Right kidney (tissue), 9 donors: ENCODE results near the gene AKIP1.
"Not testable (repeated sequence)": the region's sequence is repeated elsewhere in the genome, so short reads cannot be mapped to it uniquely, and the experiment has no call there.

Source experiments
- DNase-seq: peaks from one replicate; pipeline ENCODE4 v3.0.0-alpha.2; 2016
- long read RNA-seq, 8 donors: transcript quantifications; one replicate each; lab custom pipeline, GENCODE V29; 2026

Gene AKIP1
- long read RNA-seq, donor 1, transcript AKIP1-204 (4 exons, 1,084 nt): major isoform, 8 of 15 reads
- long read RNA-seq, donor 1, partial matches to known transcripts: 0 of 15 reads
- long read RNA-seq, donor 1, other reads (novel, unspliced or antisense): 0 of 15 reads
- long read RNA-seq, donor 2, partial matches to known transcripts: 0 of 3 reads
- long read RNA-seq, donor 2, other reads (novel, unspliced or antisense): 0 of 3 reads
- long read RNA-seq, donor 3, partial matches to known transcripts: 0 of 3 reads
- long read RNA-seq, donor 3, other reads (novel, unspliced or antisense): 0 of 3 reads
- long read RNA-seq, donor 4, transcript AKIP1-204 (4 exons, 1,084 nt): major isoform, 6 of 8 reads
- long read RNA-seq, donor 4, partial matches to known transcripts: 0 of 8 reads
- long read RNA-seq, donor 4, other reads (novel, unspliced or antisense): 0 of 8 reads
- long read RNA-seq, donor 5, partial matches to known transcripts: 0 of 9 reads
- long read RNA-seq, donor 5, other reads (novel, unspliced or antisense): 0 of 9 reads
- long read RNA-seq, donor 6, partial matches to known transcripts: 0 of 10 reads
- long read RNA-seq, donor 6, other reads (novel, unspliced or antisense): 0 of 10 reads
- long read RNA-seq, donor 7, transcript AKIP1-204 (4 exons, 1,084 nt): major isoform, 9 of 14 reads
- long read RNA-seq, donor 7, partial matches to known transcripts: 0 of 14 reads
- long read RNA-seq, donor 7, other reads (novel, unspliced or antisense): 0 of 14 reads
- long read RNA-seq, donor 8, transcript AKIP1-204 (4 exons, 1,084 nt): major isoform, 6 of 10 reads
- long read RNA-seq, donor 8, partial matches to known transcripts: 0 of 10 reads
- long read RNA-seq, donor 8, other reads (novel, unspliced or antisense): 0 of 10 reads

DNA sequence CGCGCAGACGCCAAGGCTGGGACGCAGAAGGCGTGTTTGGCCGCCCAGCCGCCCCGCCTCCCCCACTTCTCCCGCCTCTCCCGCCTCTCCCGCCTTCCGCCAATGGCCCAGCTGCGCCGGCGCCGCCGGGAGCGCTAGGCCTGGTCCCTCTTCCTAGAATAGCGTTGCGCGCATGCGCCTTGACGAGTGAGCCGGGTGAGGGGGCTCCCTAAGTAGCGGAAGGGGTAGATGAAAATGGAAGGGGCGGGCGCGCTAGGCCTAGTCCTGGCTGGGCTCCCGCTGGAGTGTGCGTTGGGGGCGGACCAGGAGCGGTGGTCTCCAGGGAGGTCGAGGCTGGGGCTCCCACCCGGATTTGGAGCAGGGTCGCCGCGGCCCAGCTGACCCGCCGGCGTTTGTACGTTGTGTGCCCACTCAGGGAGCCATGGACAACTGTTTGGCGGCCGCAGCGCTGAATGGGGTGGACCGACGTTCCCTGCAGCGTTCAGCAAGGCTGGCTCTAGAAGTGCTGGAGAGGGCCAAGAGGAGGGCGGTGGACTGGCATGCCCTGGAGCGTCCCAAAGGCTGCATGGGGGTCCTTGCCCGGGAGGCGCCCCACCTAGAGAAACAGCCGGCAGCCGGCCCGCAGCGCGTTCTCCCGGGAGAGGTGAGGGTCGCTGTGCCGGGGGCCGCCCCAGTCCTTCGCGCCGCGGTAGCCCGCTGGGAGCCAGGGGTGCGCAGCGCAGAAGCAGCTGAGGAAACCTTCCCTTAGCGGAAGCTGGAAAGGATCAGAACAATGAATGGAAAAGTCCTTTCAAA is at the start of gene AKIP1:
Gene AKIP1, plus strand, starts transcription at position 161 of the 795 bp plus-strand sequence. Its CDS starts 261 bp downstream, at position 422.
- DNase-seq: peak; percentile 98

GRCh38 chr11:8863838-8864237 is 47.2 kb upstream of the AKIP1 start:
- DNase-seq: no peak

- no peak for DNase-seq
These were observed 45.7 kb upstream of the AKIP1 start for GRCh38 chr11:8865304-8865703.

GRCh38 chr11:8867035-8867434 is 44.0 kb upstream of the AKIP1 start:
- DNase-seq: no peak

- DNase-seq: no peak
These were observed 42.9 kb upstream of the AKIP1 start for GRCh38 chr11:8867931-8868631.

DNA sequence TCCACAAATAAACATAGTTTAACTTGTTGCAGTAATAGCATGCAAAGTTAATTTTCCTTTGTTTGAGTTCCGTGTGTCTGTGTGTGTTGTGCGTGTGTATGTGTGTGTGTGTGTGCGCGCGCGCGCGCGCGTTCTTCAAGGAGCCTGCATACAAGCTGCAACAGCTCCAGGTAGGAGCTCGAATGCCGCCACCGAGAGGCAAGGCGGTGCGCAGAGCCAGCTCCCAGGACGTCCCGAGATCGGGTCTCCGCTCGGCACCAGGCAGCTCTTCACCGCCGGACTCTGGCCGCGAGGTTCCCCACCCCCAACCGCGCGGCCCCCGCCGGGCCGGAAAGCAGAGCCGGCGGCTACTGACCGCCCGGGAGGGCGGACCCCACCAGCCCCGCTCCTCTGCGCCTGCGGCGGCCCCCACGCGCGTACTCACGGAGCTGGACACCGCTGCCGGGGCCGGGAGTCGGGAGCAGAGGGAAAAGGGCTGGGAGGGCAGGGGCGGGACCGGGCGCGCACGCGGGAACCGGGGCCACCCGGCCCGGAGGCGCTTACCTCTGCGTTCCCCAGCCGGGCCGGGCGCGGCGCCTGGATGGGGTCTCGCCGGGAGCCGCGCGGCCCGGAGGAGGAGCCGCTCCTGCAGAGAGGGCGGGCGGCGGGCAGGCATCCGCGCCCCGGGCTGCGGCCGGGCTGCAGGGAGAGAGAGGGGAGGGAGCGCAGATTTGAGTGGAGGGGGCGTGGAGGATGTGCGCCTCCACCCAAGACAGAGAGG is 40.4 kb upstream of the AKIP1 start:
- DNase-seq: peak; percentile 94

- peak; percentile 82 for DNase-seq
These were observed 39.7 kb upstream of the AKIP1 start for GRCh38 chr11:8871171-8871775.

- DNase-seq: no peak
These were observed 39.0 kb upstream of the AKIP1 start for GRCh38 chr11:8871962-8872361.

- no peak for DNase-seq
These were observed 37.1 kb upstream of the AKIP1 start for GRCh38 chr11:8873741-8874405.

GRCh38 chr11:8878771-8879170 is 32.2 kb upstream of the AKIP1 start:
- no peak for DNase-seq

DNA sequence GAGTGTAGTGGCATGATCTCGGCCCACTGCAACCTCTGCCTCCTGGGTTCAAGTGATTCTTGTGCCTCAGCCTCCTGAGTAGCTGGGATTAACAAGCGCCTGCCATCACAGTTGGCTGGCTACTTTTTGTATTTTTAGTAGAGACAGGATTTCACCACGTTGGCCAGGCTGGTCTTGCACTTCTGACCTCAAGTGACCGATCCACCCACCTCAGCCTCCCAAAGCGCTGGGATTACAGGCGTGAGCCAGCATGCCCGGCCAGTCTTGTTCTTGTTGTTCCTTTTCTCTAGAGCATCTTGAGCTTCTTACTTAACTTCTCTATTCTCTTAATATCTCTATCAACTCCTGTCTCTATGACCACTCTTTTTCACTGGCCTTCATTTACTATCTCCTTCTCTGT is 29.4 kb upstream of the AKIP1 start:
- not testable (repeated sequence) for DNase-seq

DNA sequence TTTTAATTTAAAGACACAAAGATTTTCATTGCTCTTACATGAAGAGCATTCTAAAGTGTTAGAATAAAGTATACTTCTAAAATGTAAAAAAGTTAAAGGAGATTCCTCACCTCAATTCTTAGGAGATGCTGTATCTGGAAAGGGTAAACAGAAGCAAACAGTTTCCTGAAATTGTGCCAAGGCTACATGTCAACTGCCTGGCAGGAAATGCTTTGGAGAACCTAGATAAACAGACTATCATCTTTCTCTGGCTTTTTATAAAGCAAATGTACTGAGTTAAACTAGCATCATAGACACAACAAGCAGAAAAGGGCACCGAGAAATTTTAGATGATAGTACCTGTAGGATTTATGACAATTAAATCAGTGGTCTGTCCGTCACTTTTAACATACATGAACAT is 24.7 kb upstream of the AKIP1 start:
- DNase-seq: no peak

DNA sequence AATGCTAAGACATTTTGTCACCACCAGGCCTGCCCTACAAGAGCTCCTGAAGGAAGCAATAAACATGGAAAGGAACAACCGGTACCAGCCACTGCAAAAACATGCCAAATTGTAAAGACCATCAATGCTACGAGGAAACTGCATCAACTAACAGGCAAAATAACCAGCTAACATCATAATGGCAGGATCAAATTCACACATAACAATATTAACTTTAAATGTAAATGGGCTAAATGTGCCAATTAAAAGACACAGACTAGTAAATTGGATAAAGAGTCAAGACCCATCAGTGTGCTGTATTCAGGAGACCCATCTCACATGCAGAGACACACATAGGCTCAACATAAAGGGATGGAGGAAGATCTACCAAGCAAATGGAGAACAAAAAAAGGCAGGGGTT is 19.8 kb upstream of the AKIP1 start:
- not testable (repeated sequence) for DNase-seq

DNA sequence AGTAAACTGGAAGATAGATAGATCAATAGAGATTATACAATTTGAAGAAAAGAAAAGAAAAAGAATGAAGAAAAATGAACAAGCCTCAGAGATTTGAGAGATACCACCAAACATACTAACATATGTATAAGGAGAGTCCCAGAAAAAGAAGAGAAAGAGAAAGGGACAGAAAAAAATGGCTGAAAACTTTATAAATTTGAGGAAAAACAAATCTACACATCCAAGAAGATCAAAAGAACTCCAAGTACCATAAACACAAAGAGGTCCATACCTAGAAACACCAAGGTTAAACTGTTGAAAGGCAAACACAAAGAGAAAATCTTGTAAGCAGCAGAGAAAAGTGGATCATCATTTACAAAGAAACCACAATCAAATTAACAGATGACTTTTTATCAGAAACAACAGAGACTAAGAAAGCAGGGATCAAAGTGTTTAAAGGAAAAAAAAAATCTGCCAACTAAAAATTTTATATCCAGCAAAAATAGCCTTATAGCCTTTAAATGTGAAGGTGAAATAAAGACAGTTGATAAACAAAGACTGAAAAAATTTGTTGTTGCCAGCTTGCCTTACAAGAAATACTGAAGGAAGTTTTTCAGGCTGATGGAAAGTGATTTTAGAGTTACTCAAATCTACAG is 11.8 kb upstream of the AKIP1 start:
- DNase-seq: no peak

DNA sequence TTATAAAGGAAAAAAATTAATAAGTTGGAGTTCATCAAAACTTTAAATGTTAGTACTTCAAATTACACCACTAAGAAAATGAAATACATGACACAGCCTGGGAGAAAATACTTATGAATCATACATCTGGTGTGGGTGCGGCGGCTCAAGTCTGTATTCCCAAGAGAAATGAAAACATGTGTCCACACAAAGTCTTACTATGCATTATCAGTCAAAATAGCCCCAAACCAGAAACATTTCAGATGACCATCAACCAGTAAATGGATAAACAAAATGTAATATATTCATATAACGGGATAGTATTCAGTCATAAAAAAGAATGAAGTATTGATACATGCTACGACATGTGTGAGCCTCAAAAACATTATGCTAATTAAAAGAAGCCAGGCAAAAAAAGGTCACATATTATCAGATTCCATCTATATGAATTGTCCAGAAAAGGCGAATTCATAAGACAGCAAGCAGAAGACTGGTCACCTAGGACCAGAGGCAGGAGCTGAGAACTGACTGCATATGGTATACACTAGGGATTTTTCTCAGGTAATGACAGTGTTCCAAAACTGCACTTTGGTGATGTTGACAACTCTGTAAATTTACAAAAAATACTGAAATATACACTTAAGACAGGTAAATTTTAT is 5.3 kb upstream of the AKIP1 start:
- no peak for DNase-seq

DNA sequence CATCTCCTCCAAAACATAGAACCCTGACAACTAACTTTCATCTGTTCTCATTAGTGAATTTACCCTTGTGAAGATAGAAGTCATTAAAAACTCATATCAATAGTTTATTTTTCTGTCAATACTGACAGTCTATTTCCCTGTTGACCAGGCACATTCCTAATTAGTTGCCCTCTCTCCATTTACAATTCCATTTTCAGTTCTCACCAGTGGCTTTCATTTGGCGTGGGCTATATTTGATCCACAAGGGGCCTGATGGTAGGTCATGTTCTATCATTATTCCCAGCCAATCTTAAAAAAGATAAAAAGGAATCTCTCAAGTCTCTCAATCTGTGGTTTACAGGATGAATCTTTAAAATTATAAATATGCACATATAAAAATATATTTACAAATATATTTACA is 3.9 kb upstream of the AKIP1 start:
- no peak for DNase-seq

DNA sequence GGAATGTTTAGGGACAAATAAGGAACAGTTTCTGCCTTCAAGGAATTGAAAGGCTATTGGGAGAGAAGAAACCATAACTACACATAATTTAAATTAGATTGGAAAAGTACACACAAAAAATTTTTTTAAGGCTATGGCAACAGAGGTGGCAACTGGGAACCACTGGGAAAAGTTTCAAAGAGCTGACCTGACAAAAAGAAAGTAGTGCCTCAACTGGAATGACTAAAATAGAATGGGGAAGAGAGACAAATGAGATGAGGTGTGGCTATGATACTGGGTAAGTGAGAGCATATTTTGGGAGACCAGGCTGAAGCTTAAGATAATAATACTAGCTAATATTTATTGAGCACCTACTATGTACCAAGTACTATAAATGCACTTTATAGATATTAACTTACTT is 2.9 kb upstream of the AKIP1 start:
- no peak for DNase-seq

DNA sequence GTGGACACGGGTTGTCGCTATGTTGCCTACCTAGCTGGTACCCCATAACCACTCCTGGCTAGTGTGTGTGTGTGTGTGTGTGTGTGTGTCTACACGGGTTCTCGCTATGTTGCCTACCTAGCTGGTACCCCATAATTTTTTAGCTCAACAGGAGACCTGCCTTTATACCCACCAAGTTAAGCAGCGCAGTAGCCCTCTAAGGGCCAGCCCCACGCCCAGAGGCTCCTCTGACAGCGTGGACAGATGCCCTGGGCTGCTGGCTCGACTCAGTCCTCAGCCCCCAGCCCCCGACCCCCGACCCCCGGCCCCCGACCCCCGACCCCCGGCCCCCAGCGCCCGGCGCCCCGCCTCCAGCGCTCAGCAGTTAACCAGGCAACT is 351 bp upstream of the AKIP1 start:
- no peak for DNase-seq
